Measurements from ENCODE around the gene KIAA1328. TPM values are rescaled to one million over a fixed set of nuclear protein-coding genes. Genes with fewer than 3 reads are reported as not detected.
"Not testable (repeated sequence)": the region's sequence is repeated elsewhere in the genome, so short reads cannot be mapped to it uniquely, and the experiment has no call there.

Gene KIAA1328
- total RNA-seq, 2 donors from 2014 or later = 14.4 to 22.7 TPM

DNA sequence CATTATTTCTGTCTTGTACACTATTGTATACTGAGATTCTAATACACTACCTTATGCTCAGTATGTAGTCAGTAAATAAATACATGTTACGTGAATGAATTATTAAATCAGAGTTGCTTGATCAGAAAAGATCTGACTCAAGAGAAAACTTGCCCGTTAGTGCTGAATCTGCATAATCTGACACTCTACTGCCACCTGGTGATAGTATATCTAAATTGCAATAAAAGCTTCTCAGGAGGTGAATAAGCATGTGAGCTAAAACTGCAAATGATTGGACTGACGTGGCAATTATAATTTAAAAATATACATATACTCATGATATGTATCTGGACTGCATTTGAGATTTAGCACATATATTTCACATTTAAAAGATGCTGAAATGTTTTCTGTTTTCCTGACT, 70.4 kb downstream of the KIAA1328 start:
- TF ChIP-seq, protein P1, sequence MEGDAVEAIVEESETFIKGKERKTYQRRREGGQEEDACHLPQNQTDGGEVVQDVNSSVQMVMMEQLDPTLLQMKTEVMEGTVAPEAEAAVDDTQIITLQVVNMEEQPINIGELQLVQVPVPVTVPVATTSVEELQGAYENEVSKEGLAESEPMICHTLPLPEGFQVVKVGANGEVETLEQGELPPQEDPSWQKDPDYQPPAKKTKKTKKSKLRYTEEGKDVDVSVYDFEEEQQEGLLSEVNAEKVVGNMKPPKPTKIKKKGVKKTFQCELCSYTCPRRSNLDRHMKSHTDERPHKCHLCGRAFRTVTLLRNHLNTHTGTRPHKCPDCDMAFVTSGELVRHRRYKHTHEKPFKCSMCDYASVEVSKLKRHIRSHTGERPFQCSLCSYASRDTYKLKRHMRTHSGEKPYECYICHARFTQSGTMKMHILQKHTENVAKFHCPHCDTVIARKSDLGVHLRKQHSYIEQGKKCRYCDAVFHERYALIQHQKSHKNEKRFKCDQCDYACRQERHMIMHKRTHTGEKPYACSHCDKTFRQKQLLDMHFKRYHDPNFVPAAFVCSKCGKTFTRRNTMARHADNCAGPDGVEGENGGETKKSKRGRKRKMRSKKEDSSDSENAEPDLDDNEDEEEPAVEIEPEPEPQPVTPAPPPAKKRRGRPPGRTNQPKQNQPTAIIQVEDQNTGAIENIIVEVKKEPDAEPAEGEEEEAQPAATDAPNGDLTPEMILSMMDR (IDR thresholded peaks at IDR 0.05) = no peak
- ATAC-seq (ENCODE audit: insufficient number of reproducible peaks, low FRiP score, low read depth) = no peak
- Histone ChIP-seq H3K36me3 (no peaks in the 10 kb centered on the region), H3K4me1 (ENCODE audit: control insufficient read depth in 1 of 2, low read depth in 2 of 2) (peaks cover 6 to 34% of the 10 kb centered on the region in 2 donors), H3K9me3 (peaks cover 3% of the 10 kb centered on the region), H3K27me3 (replicated peaks; ENCODE audit: insufficient read depth) (no peaks in the 10 kb centered on the region), H3K4me3 (no peak overlapping the region), H3K27ac (no peak overlapping the region)
- DNase-seq (ENCODE audit: low spot score) = no peak

DNA sequence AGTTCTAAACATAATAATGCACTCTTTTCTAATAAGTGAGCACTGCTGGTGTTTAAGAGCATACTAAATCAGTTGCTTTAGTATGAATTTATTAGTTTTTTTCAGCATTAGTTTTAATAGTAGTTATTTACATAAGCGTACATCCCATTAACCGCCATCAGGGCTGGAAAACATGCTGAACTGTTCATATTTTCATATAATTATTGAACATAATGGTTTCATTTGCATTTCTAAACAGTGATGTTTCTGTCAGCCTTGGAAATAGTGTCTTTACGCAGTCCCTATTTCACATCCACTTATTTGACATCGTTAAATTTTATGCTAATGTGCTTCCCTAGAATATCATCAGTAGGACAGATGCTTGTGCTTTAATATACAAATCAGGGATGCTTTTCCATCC, 71.5 kb downstream of the KIAA1328 start:
- no peak overlapping the region for H3K27ac ChIP-seq
- peaks cover 3% of the 10 kb centered on the region for H3K9me3 ChIP-seq
- no peak overlapping the region for H3K4me3 ChIP-seq
- no peaks in the 10 kb centered on the region for H3K36me3 ChIP-seq
- ATAC-seq (ENCODE audit: insufficient number of reproducible peaks, low FRiP score, low read depth) = no peak
- peaks cover 6 to 40% of the 10 kb centered on the region in 2 donors for H3K4me1 ChIP-seq (ENCODE audit: control insufficient read depth in 1 of 2, low read depth in 2 of 2)
- TF ChIP-seq, protein P1 (IDR thresholded peaks at IDR 0.05) = no peak
- DNase-seq (ENCODE audit: low spot score) = no peak
- no peaks in the 10 kb centered on the region for H3K27me3 ChIP-seq (replicated peaks; ENCODE audit: insufficient read depth)

- Histone ChIP-seq H3K4me3 (no peak overlapping the region), H3K27ac (peak overlapping the region in 1 of 2 donors; percentile 6), H3K9me3 (peaks cover 3% of the 10 kb centered on the region), H3K4me1 (ENCODE audit: control insufficient read depth in 1 of 2, low read depth in 2 of 2) (peaks cover 6 to 47% of the 10 kb centered on the region in 2 donors), H3K27me3 (replicated peaks; ENCODE audit: insufficient read depth) (no peaks in the 10 kb centered on the region), H3K36me3 (no peaks in the 10 kb centered on the region)
- peak; percentile 74 for ATAC-seq (ENCODE audit: insufficient number of reproducible peaks, low FRiP score, low read depth)
- TF ChIP-seq, protein P1 (IDR thresholded peaks at IDR 0.05) = no peak
- no peak for DNase-seq (ENCODE audit: low spot score)
These were observed 72.4 kb downstream of the KIAA1328 start for GRCh38 chr18:36901277-36901701.

DNA sequence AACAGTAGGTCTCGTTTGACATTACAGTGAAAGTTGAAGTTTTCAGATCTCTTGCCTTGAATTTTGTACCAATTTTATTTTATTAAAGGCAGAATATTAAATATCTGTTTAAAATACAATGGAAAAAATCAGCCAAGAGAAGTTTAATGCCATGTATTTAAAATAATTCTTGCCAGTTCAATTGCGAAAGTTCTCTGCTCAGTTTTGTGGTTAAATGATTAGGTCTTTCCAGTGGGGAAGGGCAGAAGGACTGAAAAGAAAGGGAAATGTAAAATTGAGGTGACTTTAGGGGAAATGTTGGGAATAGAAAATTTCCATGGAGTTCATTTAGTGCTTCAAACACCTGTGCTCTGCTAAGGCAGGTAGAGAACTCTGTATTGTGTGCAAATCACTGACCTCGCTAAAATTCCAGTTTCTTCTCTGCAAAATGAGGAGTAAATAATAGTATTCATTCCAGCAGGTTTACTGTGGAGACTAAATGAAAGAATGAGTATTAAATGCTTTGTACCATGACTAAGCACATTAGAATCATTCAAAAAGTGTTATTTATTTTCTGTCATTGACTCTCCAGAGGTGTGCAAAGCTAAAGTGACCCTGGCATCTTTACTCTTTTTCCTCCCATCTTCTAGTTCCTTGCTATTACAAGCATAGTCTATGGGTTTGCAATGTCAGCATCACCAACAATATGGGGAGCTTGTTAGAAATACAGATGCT, 74.4 kb downstream of the KIAA1328 start:
- ATAC-seq (ENCODE audit: insufficient number of reproducible peaks, low FRiP score, low read depth) = no peak
- H3K4me3 ChIP-seq = no peak overlapping the region
- no peaks in the 10 kb centered on the region for H3K27me3 ChIP-seq (replicated peaks; ENCODE audit: insufficient read depth)
- no peak for DNase-seq (ENCODE audit: low spot score)
- H3K36me3 ChIP-seq = no peaks in the 10 kb centered on the region
- TF ChIP-seq, protein P1 (IDR thresholded peaks at IDR 0.05) = no peak
- peaks cover 6 to 47% of the 10 kb centered on the region in 2 donors for H3K4me1 ChIP-seq (ENCODE audit: control insufficient read depth in 1 of 2, low read depth in 2 of 2)
- H3K9me3 ChIP-seq = peaks cover 3% of the 10 kb centered on the region
- H3K27ac ChIP-seq = no peak overlapping the region

DNA sequence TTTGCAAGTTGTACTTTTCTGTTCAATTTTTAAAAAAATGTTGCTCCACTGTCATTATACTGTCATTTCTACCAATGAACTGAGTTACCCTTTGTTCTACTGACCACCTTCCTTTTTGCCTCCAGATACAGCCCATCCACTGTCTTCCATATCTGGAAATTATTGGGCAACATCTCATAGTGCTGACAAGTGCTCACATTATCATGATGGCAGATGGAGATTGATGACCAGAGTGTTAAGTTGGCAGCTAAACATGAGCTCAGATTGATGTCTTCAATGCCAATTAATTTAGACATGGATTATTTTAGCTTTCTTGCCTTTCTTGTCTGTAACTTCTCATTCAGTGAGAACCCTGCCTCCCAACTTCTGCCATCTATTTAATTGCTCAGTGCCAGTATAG, 76.6 kb downstream of the KIAA1328 start:
- Histone ChIP-seq H3K36me3 (no peaks in the 10 kb centered on the region), H3K4me3 (no peak overlapping the region), H3K27me3 (replicated peaks; ENCODE audit: insufficient read depth) (no peaks in the 10 kb centered on the region), H3K27ac (no peak overlapping the region), H3K9me3 (no peaks in the 10 kb centered on the region), H3K4me1 (ENCODE audit: control insufficient read depth in 1 of 2, low read depth in 2 of 2) (peaks cover 6 to 47% of the 10 kb centered on the region in 2 donors)
- ATAC-seq (ENCODE audit: insufficient number of reproducible peaks, low FRiP score, low read depth) = no peak
- TF ChIP-seq, protein P1 (IDR thresholded peaks at IDR 0.05) = no peak
- no peak for DNase-seq (ENCODE audit: low spot score)

- not testable (repeated sequence) for ATAC-seq (ENCODE audit: insufficient number of reproducible peaks, low FRiP score, low read depth); H3K4me3 ChIP-seq
These were observed 80.4 kb downstream of the KIAA1328 start for GRCh38 chr18:36909282-36909681.

More at GRCh38 chr18:36909282-36909681, 80.4 kb downstream of the KIAA1328 start:
- H3K9me3 ChIP-seq; DNase-seq (ENCODE audit: low spot score); H3K27ac ChIP-seq; H3K27me3 ChIP-seq (replicated peaks; ENCODE audit: insufficient read depth); H3K36me3 ChIP-seq: not testable (repeated sequence)
- H3K4me1 ChIP-seq (ENCODE audit: control insufficient read depth in 1 of 2, low read depth in 2 of 2) = peaks cover 0 to 13% of the 10 kb centered on the region in 2 donors
